Trophoblast cell (in vitro differentiated cells and primary cell): ENCODE data around the gene VCL.

Source experiments
- DNase-seq, 2 donors: peaks; one replicate each; pipeline ENCODE4 v3.0.0-alpha.2; 2016
- H2AFZ ChIP-seq: 2 replicates; pipeline ENCODE4 v1.6.1; 2013; ENCODE audit warnings: low read length, moderate library complexity, mild to moderate bottlenecking; ENCODE audit not compliant: insufficient read depth, poor library complexity
- H2AK5ac ChIP-seq: 2 replicates; pipeline ENCODE4 v1.6.1; 2013; ENCODE audit warnings: mild to moderate bottlenecking, low read length
- H2BK120ac ChIP-seq: 2 replicates; pipeline ENCODE4 v1.6.1; 2013; ENCODE audit warnings: low read length, mild to moderate bottlenecking, moderate library complexity; ENCODE audit not compliant: insufficient read depth, poor library complexity
- H2BK12ac ChIP-seq: 2 replicates; pipeline ENCODE4 v1.6.1; 2013; ENCODE audit warnings: mild to moderate bottlenecking, low read length, moderate library complexity
- H2BK5ac ChIP-seq: 2 replicates; pipeline ENCODE4 v1.6.1; 2013; ENCODE audit warnings: low read length, low read depth, moderate library complexity, mild to moderate bottlenecking; ENCODE audit not compliant: poor library complexity
- H3K14ac ChIP-seq: 2 replicates; pipeline ENCODE4 v1.6.1; 2013; ENCODE audit warnings: mild to moderate bottlenecking, low read length
- H3K18ac ChIP-seq: 2 replicates; pipeline ENCODE4 v1.6.1; 2013; ENCODE audit warnings: mild to moderate bottlenecking, low read length
- H3K23ac ChIP-seq: 2 replicates; pipeline ENCODE4 v1.6.1; 2013; ENCODE audit warnings: low read length
- H3K27ac ChIP-seq: 2 replicates; pipeline ENCODE4 v1.5.1; 2013; ENCODE audit warnings: low read depth, mild to moderate bottlenecking, inconsistent platforms, low read length, moderate library complexity
- H3K27me3 ChIP-seq: 2 replicates; pipeline ENCODE4 v1.6.1; 2013; ENCODE audit warnings: inconsistent platforms, mild to moderate bottlenecking, low read length, moderate library complexity; ENCODE audit not compliant: insufficient read depth
- H3K36me3 ChIP-seq, 2 experiments: 1 replicate in 1 of 2; 2 replicates in 1 of 2; pipeline ENCODE4 v1.6.1; 2013; ENCODE audit warnings: low read length in 2 of 2, mild to moderate bottlenecking in 2 of 2, moderate library complexity in 1 of 2; ENCODE audit not compliant: insufficient read depth in 2 of 2, control insufficient read depth in 1 of 2
- H3K4ac ChIP-seq: 2 replicates; pipeline ENCODE4 v1.6.1; 2013; ENCODE audit warnings: low read depth, mild to moderate bottlenecking, low read length, moderate library complexity
- H3K4me1 ChIP-seq, 2 experiments: 1 replicate in 1 of 2; 2 replicates in 1 of 2; pipeline ENCODE4 v1.6.1; 2013; ENCODE audit warnings: low read length in 2 of 2, mild to moderate bottlenecking in 2 of 2, moderate library complexity in 1 of 2; ENCODE audit not compliant: insufficient read depth in 2 of 2, control insufficient read depth in 1 of 2
- H3K4me2 ChIP-seq: 2 replicates; pipeline ENCODE4 v1.6.1; 2013; ENCODE audit warnings: inconsistent platforms, mild to moderate bottlenecking, low read length, moderate library complexity
- H3K4me3 ChIP-seq: 2 replicates; pipeline ENCODE4 v1.5.1; 2013; ENCODE audit warnings: mild to moderate bottlenecking, low read depth, low read length, inconsistent platforms
- H3K79me1 ChIP-seq: one replicate; pipeline ENCODE4 v1.6.1; 2013; ENCODE audit warnings: low read length
- H3K79me2 ChIP-seq: 2 replicates; pipeline ENCODE4 v1.6.1; 2013; ENCODE audit warnings: low read length, mild to moderate bottlenecking; ENCODE audit not compliant: control insufficient read depth, insufficient read depth, poor library complexity
- H3K9ac ChIP-seq: 2 replicates; pipeline ENCODE4 v1.6.1; 2013; ENCODE audit warnings: mild to moderate bottlenecking, low read length
- H3K9me3 ChIP-seq: 2 replicates; pipeline ENCODE4 v1.6.1; 2013; ENCODE audit warnings: low read depth, mild to moderate bottlenecking, control low read depth, inconsistent platforms, low read length; ENCODE audit not compliant: insufficient read depth
- H4K12ac ChIP-seq: 2 replicates; pipeline ENCODE4 v1.6.1; 2013; ENCODE audit warnings: low read depth, mild to moderate bottlenecking, low read length, moderate library complexity
- H4K8ac ChIP-seq: 2 replicates; pipeline ENCODE4 v1.6.1; 2013; ENCODE audit warnings: low read depth, mild to moderate bottlenecking, low read length, moderate library complexity
- H4K91ac ChIP-seq: one replicate; pipeline ENCODE4 v1.6.1; 2013; ENCODE audit warnings: low read depth, mild to moderate bottlenecking, low read length, moderate library complexity
- WGBS: extraction: QIAGEN DNeasy Blood & Tissue Kit; methylation state at CpG from one replicate; pipeline ENCODE4 v1.1.7; 2013; ENCODE audit warnings: missing lambda C conversion rate; ENCODE audit not compliant: insufficient read length, insufficient coverage; ENCODE audit errors: extremely low coverage; 5-methylcytosine and 5-hydroxymethylcytosine counted together

Gene VCL

GRCh38 chr10:74049955-74050354 is 52.0 kb downstream of the VCL start:
- no peak overlapping the region for H2AFZ ChIP-seq
- H3K4me3 ChIP-seq = no peak overlapping the region
- no peak overlapping the region for H3K14ac ChIP-seq
- H2BK12ac ChIP-seq = no peak overlapping the region
- H3K9me3 ChIP-seq = no peaks in the 10 kb centered on the region
- no peak overlapping the region for H4K8ac ChIP-seq
- WGBS = no CpG with 5 or more reads among the region's 1 CpG
- no peak overlapping the region for H3K4ac ChIP-seq
- peaks cover 0 to 2% of the 10 kb centered on the region in 2 experiments for H3K4me1 ChIP-seq
- no peak overlapping the region for H2BK120ac ChIP-seq
- no peak overlapping the region for H2AK5ac ChIP-seq
- H3K9ac ChIP-seq = no peak overlapping the region
- no peak overlapping the region for H3K18ac ChIP-seq
- peaks cover 5 to 6% of the 10 kb centered on the region in 2 experiments for H3K36me3 ChIP-seq
- no peak overlapping the region for H3K4me2 ChIP-seq
- H3K79me2 ChIP-seq = peaks cover 6% of the 10 kb centered on the region
- H2BK5ac ChIP-seq = no peak overlapping the region
- H3K79me1 ChIP-seq = no peaks in the 10 kb centered on the region
- H4K91ac ChIP-seq = no peak overlapping the region
- no peak overlapping the region for H4K12ac ChIP-seq
- no peak overlapping the region for H3K27ac ChIP-seq
- no peak for DNase-seq
- no peaks in the 10 kb centered on the region for H3K27me3 ChIP-seq
- H3K23ac ChIP-seq = no peak overlapping the region

- no peak overlapping the region for H2BK12ac ChIP-seq
- no peak overlapping the region for H4K8ac ChIP-seq
- no peak overlapping the region for H3K23ac ChIP-seq
- no peak overlapping the region for H3K4me2 ChIP-seq
- WGBS = no CpG with 5 or more reads among the region's 1 CpG
- peaks cover 5 to 6% of the 10 kb centered on the region in 2 experiments for H3K36me3 ChIP-seq
- no peak overlapping the region for H3K27ac ChIP-seq
- H3K4ac ChIP-seq = no peak overlapping the region
- H2AK5ac ChIP-seq = no peak overlapping the region
- no peaks in the 10 kb centered on the region for H3K9me3 ChIP-seq
- DNase-seq = no peak
- no peak overlapping the region for H3K14ac ChIP-seq
- no peak overlapping the region for H3K18ac ChIP-seq
- no peak overlapping the region for H2BK5ac ChIP-seq
- no peak overlapping the region for H2BK120ac ChIP-seq
- H3K79me2 ChIP-seq = peaks cover 6% of the 10 kb centered on the region
- H4K91ac ChIP-seq = no peak overlapping the region
- no peak overlapping the region for H3K9ac ChIP-seq
- no peaks in the 10 kb centered on the region for H3K27me3 ChIP-seq
- H4K12ac ChIP-seq = no peak overlapping the region
- H2AFZ ChIP-seq = no peak overlapping the region
- peaks cover 0 to 3% of the 10 kb centered on the region in 2 experiments for H3K4me1 ChIP-seq
- no peaks in the 10 kb centered on the region for H3K79me1 ChIP-seq
- H3K4me3 ChIP-seq = no peak overlapping the region
Observed at GRCh38 chr10:74050653-74051052, 52.7 kb downstream of the VCL start.

GRCh38 chr10:74051736-74052342 is 53.9 kb downstream of the VCL start:
- Histone ChIP-seq H2AK5ac (no peak overlapping the region), H3K36me3 (peaks cover 0 to 1% of the 10 kb centered on the region in 2 experiments), H3K9me3 (no peaks in the 10 kb centered on the region), H3K27me3 (no peaks in the 10 kb centered on the region), H3K18ac (no peak overlapping the region), H3K27ac (no peak overlapping the region), H3K79me2 (peaks cover 6% of the 10 kb centered on the region), H3K4ac (peak overlapping the region; percentile 75), H2BK5ac (no peak overlapping the region), H3K79me1 (no peaks in the 10 kb centered on the region), H3K4me1 (peaks cover 0 to 7% of the 10 kb centered on the region in 2 experiments), H3K4me2 (no peak overlapping the region), H2BK120ac (no peak overlapping the region), H3K23ac (no peak overlapping the region), H4K12ac (no peak overlapping the region), H4K8ac (no peak overlapping the region), H2AFZ (no peak overlapping the region), H3K4me3 (no peak overlapping the region), H3K9ac (no peak overlapping the region), H4K91ac (no peak overlapping the region), H2BK12ac (no peak overlapping the region), H3K14ac (no peak overlapping the region)
- DNase-seq = peak in 1 of 2 donors; percentile 23
- WGBS = no CpG with 5 or more reads among the region's 5 CpGs

- no peak overlapping the region for H4K12ac ChIP-seq
- H4K91ac ChIP-seq = no peak overlapping the region
- H2AFZ ChIP-seq = no peak overlapping the region
- no peak overlapping the region for H2AK5ac ChIP-seq
- peaks cover 0 to 1% of the 10 kb centered on the region in 2 experiments for H3K36me3 ChIP-seq
- no CpG with 5 or more reads among the region's 1 CpG for WGBS
- no peak overlapping the region for H3K18ac ChIP-seq
- H3K4ac ChIP-seq = no peak overlapping the region
- peaks cover 4% of the 10 kb centered on the region for H3K79me2 ChIP-seq
- no peak for DNase-seq
- no peaks in the 10 kb centered on the region for H3K27me3 ChIP-seq
- no peaks in the 10 kb centered on the region for H3K79me1 ChIP-seq
- no peak overlapping the region for H3K23ac ChIP-seq
- H4K8ac ChIP-seq = no peak overlapping the region
- no peak overlapping the region for H3K27ac ChIP-seq
- no peak overlapping the region for H2BK12ac ChIP-seq
- H3K14ac ChIP-seq = no peak overlapping the region
- no peaks in the 10 kb centered on the region for H3K9me3 ChIP-seq
- no peak overlapping the region for H3K9ac ChIP-seq
- H3K4me2 ChIP-seq = no peak overlapping the region
- no peak overlapping the region for H2BK120ac ChIP-seq
- H2BK5ac ChIP-seq = no peak overlapping the region
- no peak overlapping the region for H3K4me3 ChIP-seq
- H3K4me1 ChIP-seq = peaks cover 1 to 9% of the 10 kb centered on the region in 2 experiments
Observed at GRCh38 chr10:74052994-74053393, 55.1 kb downstream of the VCL start.
